ENCODE results near the gene CAMTA1.

- TF ChIP-seq CTCF (IDR thresholded peaks at IDR 0.05; ENCODE audit: borderline replicate concordance, extremely low read depth, low read length, poor library complexity, severe bottlenecking), result no peak
- no peak for TF ChIP-seq EZH2 (IDR thresholded peaks at IDR 0.05; ENCODE audit: borderline replicate concordance, low read depth, low read length, severe bottlenecking)
Measured at GRCh38 chr1:7174980-7175906, 390.0 kb downstream of the CAMTA1 start.

Data from DND-41 (cell line).